Measurements from ENCODE around the gene RNF39. TPM values are rescaled to one million over a fixed set of nuclear protein-coding genes. Genes with fewer than 3 reads are reported as not detected.

RNF39 gene
- total RNA-seq, 1 experiment from 2014 or later = 3.6 TPM

- no peak for DNase-seq (ENCODE audit: unreplicated experiment)
- H3K27me3 Mint-ChIP-seq (ENCODE audit: insufficient read depth, unreplicated experiment) = peaks cover 32% of the 10 kb centered on the region
Observed at GRCh38 chr6:30111266-30111856, 35.8 kb upstream of the RNF39 start.

GRCh38 chr6:30104661-30105060 is 29.1 kb upstream of the RNF39 start:
- Mint-ChIP-seq H3K9me3 (ENCODE audit: unreplicated experiment) (no peaks in the 10 kb centered on the region), H3K4me3 (ENCODE audit: unreplicated experiment) (no peak overlapping the region), H3K27me3 (ENCODE audit: insufficient read depth, unreplicated experiment) (no peaks in the 10 kb centered on the region), H3K27ac (ENCODE audit: low read depth, unreplicated experiment) (no peak overlapping the region), H3K36me3 (ENCODE audit: insufficient read depth, unreplicated experiment) (no peaks in the 10 kb centered on the region), H3K4me1 (ENCODE audit: insufficient read depth, unreplicated experiment) (peaks cover 32% of the 10 kb centered on the region)
- intact Hi-C loops (cut with micrococcal nuclease) = no loop called here
- POLR2A ChIA-PET = interaction anchor here (0.9 to 5.6 kb wide), 6 partner anchors 26 to 50 kb away, joined by 3 to 83 read pairs (median 12); partner anchors contain the start of genes POLR1H, PPP1R11 and RNF39
- no TSS peak for BruUV-seq (replicated peaks)
- TF ChIP-seq CTCF (IDR thresholded peaks at IDR 0.05; ENCODE audit: unreplicated experiment) = no peak
- no peak for DNase-seq (ENCODE audit: unreplicated experiment)
- CTCF ChIA-PET = interaction anchor here (0.7 to 5.2 kb wide), 15 partner anchors 11 to 451 kb away, joined by 3 to 153 read pairs (median 5); partner anchors contain the start of gene PPP1R11

More at GRCh38 chr6:30111266-30111856, 35.8 kb upstream of the RNF39 start:
- H3K36me3 Mint-ChIP-seq (ENCODE audit: insufficient read depth, unreplicated experiment) = no peaks in the 10 kb centered on the region
- no peak overlapping the region for H3K27ac Mint-ChIP-seq (ENCODE audit: low read depth, unreplicated experiment)
- no TSS peak for BruUV-seq (replicated peaks)
- no peak overlapping the region for H3K4me3 Mint-ChIP-seq (ENCODE audit: unreplicated experiment)
- ChIA-PET POLR2A (no interaction called here), CTCF (interaction anchor here (0.6 to 1.7 kb wide), 4 partner anchors 8 to 21 kb away, joined by 3 to 8 read pairs (median 5); no protein-coding TSS in a partner anchor)
- TF ChIP-seq CTCF (IDR thresholded peaks at IDR 0.05; ENCODE audit: unreplicated experiment) = no peak
- H3K4me1 Mint-ChIP-seq (ENCODE audit: insufficient read depth, unreplicated experiment) = peaks cover 8% of the 10 kb centered on the region
- H3K9me3 Mint-ChIP-seq (ENCODE audit: unreplicated experiment) = no peaks in the 10 kb centered on the region
- intact Hi-C loops (cut with micrococcal nuclease) = no loop called here

- intact Hi-C loops (cut with micrococcal nuclease) = loop anchor here (1.0 to 2.0 kb wide), 5 partner anchors 27 to 223 kb away; partner anchors contain the start of genes PPP1R11, TRIM26 and TRIM39
- peaks cover 1% of the 10 kb centered on the region for H3K27me3 Mint-ChIP-seq (ENCODE audit: insufficient read depth, unreplicated experiment)
- no peaks in the 10 kb centered on the region for H3K36me3 Mint-ChIP-seq (ENCODE audit: insufficient read depth, unreplicated experiment)
- ChIA-PET POLR2A (interaction anchor here (0.7 to 5.6 kb wide), 10 partner anchors 9 to 106 kb away, joined by 3 to 83 read pairs (median 6); partner anchors contain the start of genes POLR1H, PPP1R11, RNF39 and TRIM31), CTCF (interaction anchor here (0.6 to 5.2 kb wide), 33 partner anchors 8 to 450 kb away, joined by 3 to 153 read pairs (median 5); partner anchors contain the start of genes PPP1R11, TRIM10 and TRIM31)
- H3K9me3 Mint-ChIP-seq (ENCODE audit: unreplicated experiment) = no peaks in the 10 kb centered on the region
- no peak overlapping the region for H3K4me3 Mint-ChIP-seq (ENCODE audit: unreplicated experiment)
- no peak overlapping the region for H3K27ac Mint-ChIP-seq (ENCODE audit: low read depth, unreplicated experiment)
- no TSS peak for BruUV-seq (replicated peaks)
- peaks cover 32% of the 10 kb centered on the region for H3K4me1 Mint-ChIP-seq (ENCODE audit: insufficient read depth, unreplicated experiment)
- DNase-seq (ENCODE audit: unreplicated experiment) = no peak
- TF ChIP-seq CTCF (IDR thresholded peaks at IDR 0.05; ENCODE audit: unreplicated experiment) = no peak
Observed at GRCh38 chr6:30103872-30104179, 28.3 kb upstream of the RNF39 start.

Measured in MCF 10A (cell line).